Endothelial cell of umbilical vein (primary cell): ENCODE data around the gene ARFIP1. TPM values are rescaled to one million over a fixed set of nuclear protein-coding genes. Genes with fewer than 3 reads are reported as not detected.

Experiments
- BruUV-seq: library from RNA; stranded (reverse); fragments of 400-500 nt; replicated peaks from 2 replicates; lab custom pipeline; 2021; lab: Mats Ljungman, UMichigan
- CTCF ChIA-PET: fragments of 300-600, 350-600 bp; sonication (Branson Sonifier 250); formaldehyde crosslinking; loops from one replicate; lab custom pipeline; 2021; ENCODE audit warnings: antibody characterized with exemption, inconsistent platforms; lab: Charles Lee
- POLR2A ChIA-PET: fragments of 300-600, 350-600 bp; sonication (Branson Sonifier 250); formaldehyde crosslinking; loops from one replicate; lab custom pipeline; 2021; ENCODE audit warnings: antibody characterized with exemption, inconsistent platforms; lab: Charles Lee
- DNase-seq: peaks from one replicate; pipeline ENCODE4 v3.0.0-alpha.2; 2011; ENCODE audit warnings: low read depth, low spot score
- FAIRE-seq: peaks from 2 replicates; lab custom pipeline; 2011; peaks lifted over from hg19 to GRCh38; lab: Jason Lieb, UNC
- H2AFZ ChIP-seq: 2 replicates; pipeline ENCODE4 v1.6.0; 2012; ENCODE audit warnings: low read depth, low read length, control low read depth, inconsistent platforms
- H3K27ac ChIP-seq: 2 replicates; pipeline ENCODE4 v1.5.1; 2011; ENCODE audit warnings: low read depth, mild to moderate bottlenecking, control low read depth, low read length, moderate library complexity; ENCODE audit not compliant: insufficient read depth
- H3K27me3 ChIP-seq, 2 experiments: 2 replicates each; pipeline versions ENCODE4 v1.6.0 to v1.6.1; 2011; ENCODE audit warnings: low read length in 2 of 2, mixed read lengths in 1 of 2; ENCODE audit not compliant: control insufficient read depth in 2 of 2, insufficient read depth in 2 of 2
- H3K36me3 ChIP-seq, 2 experiments: 2 replicates in 1 of 2; 3 replicates in 1 of 2; pipeline ENCODE4 v1.5.1; 2011; ENCODE audit warnings: low read length in 2 of 2, mild to moderate bottlenecking in 1 of 2, moderate library complexity in 1 of 2; ENCODE audit not compliant: control insufficient read depth in 2 of 2, insufficient read depth in 2 of 2; ENCODE audit errors: extremely low read depth in 1 of 2
- H3K4me1 ChIP-seq: 3 replicates; pipeline ENCODE4 v1.5.1; 2011; ENCODE audit warnings: mild to moderate bottlenecking, low read length; ENCODE audit not compliant: control insufficient read depth, insufficient read depth; ENCODE audit errors: extremely low read depth
- H3K4me2 ChIP-seq: 2 replicates; pipeline ENCODE4 v1.6.1; 2011; ENCODE audit warnings: low read length, control low read depth, mixed read lengths; ENCODE audit not compliant: insufficient read depth
- H3K4me3 ChIP-seq, 3 experiments: fragments of 200-600 bp in 1 of 3; sonication (generic), shearing (Covaris generic) in 1 of 3; replicated peaks in 1 of 3; 2 replicates each; pipeline ENCODE4 v1.5.1; 2011 to 2016; ENCODE audit warnings: control low read depth in 3 of 3, low read length in 3 of 3, mild to moderate bottlenecking in 2 of 3, inconsistent platforms in 1 of 3, low read depth in 1 of 3, moderate library complexity in 1 of 3; ENCODE audit not compliant: insufficient read depth in 1 of 3
- H3K79me2 ChIP-seq: 2 replicates; pipeline ENCODE4 v1.6.0; 2012; ENCODE audit warnings: low read length, inconsistent platforms; ENCODE audit not compliant: control insufficient read depth, insufficient read depth
- H3K9ac ChIP-seq: replicated peaks from 2 replicates; pipeline ENCODE3; 2011; ENCODE audit warnings: low read length, control low read depth; ENCODE audit not compliant: insufficient read depth; ENCODE audit errors: extremely low read depth
- H3K9me1 ChIP-seq: replicated peaks from 3 replicates; pipeline ENCODE4 v1.6.0; 2011; ENCODE audit warnings: mild to moderate bottlenecking, low read length; ENCODE audit not compliant: control insufficient read depth, insufficient read depth; ENCODE audit errors: extremely low read depth
- H3K9me3 ChIP-seq: replicated peaks from 2 replicates; pipeline ENCODE4 v1.5.1; 2012; ENCODE audit warnings: low read length, inconsistent platforms; ENCODE audit not compliant: control insufficient read depth, insufficient read depth
- H4K20me1 ChIP-seq: replicated peaks from 2 replicates; pipeline ENCODE3; 2011; ENCODE audit warnings: mild to moderate bottlenecking, low read length; ENCODE audit not compliant: control insufficient read depth, insufficient read depth; ENCODE audit errors: extremely low read depth
- EZH2 ChIP-seq: IDR thresholded peaks from 2 replicates; pipeline ENCODE4 v1.6.1; 2012; ENCODE audit warnings: borderline replicate concordance, low read depth, mild to moderate bottlenecking, moderate library complexity, low read length, inconsistent platforms; ENCODE audit not compliant: severe bottlenecking
- FOS ChIP-seq: IDR thresholded peaks from 2 replicates; pipeline ENCODE4 v1.6.1; 2011; ENCODE audit warnings: mild to moderate bottlenecking, low read length, moderate library complexity, borderline replicate concordance; ENCODE audit not compliant: insufficient read depth
- GATA2 ChIP-seq: IDR thresholded peaks from 2 replicates; pipeline ENCODE4 v1.7.0; 2011; ENCODE audit warnings: low read depth, mild to moderate bottlenecking, moderate library complexity, mixed read lengths, low read length; ENCODE audit not compliant: insufficient read length, insufficient read depth
- JUN ChIP-seq: IDR thresholded peaks from 2 replicates; pipeline ENCODE4 v1.6.1; 2011; ENCODE audit warnings: borderline replicate concordance, low read depth; ENCODE audit not compliant: insufficient read length, insufficient read depth
- MYC ChIP-seq: IDR thresholded peaks from one replicate; pipeline ENCODE4 v1.6.1; 2011; ENCODE audit warnings: mild to moderate bottlenecking, low read depth, low read length
- POLR2A ChIP-seq: IDR thresholded peaks from 2 replicates; pipeline ENCODE4 v1.6.1; 2012; ENCODE audit warnings: low read depth, mild to moderate bottlenecking, control low read depth, low read length
- POLR2AphosphoS5 ChIP-seq: IDR thresholded peaks from 2 replicates; pipeline ENCODE4 v1.6.1; 2012; ENCODE audit warnings: low read depth, mild to moderate bottlenecking, control low read depth, low read length, moderate library complexity; ENCODE audit not compliant: insufficient read depth
- dilution Hi-C: fragments of 300-500 bp; cut with MboI; formaldehyde crosslinking; loops from one replicate; pipeline ENCODE4 v1.15.0; 2019; ENCODE audit warnings: low sequenced_read_pairs; ENCODE audit not compliant: extremely low pct_ligation_motif_present
- intact Hi-C: fragments of 100-400 bp; cut with micrococcal nuclease; formaldehyde crosslinking; loops from one replicate; pipeline ENCODE4 v1.10.0; 2022
- polyA plus RNA-seq, 4 experiments: library from polyadenylated mRNA; depleted of rRNA in 3 of 4; stranded (reverse) in 3 of 4; unstranded in 1 of 4; fragments of >200 nt; gene quantifications; 2 replicates each; pipeline versions ENCODE4 v1.2.1 to v1.2.3, GENCODE V29; 2011 to 2012; ENCODE audit warnings: missing spikeins in 1 of 4
- total RNA-seq: library from RNA; stranded (reverse); gene quantifications from 2 replicates; pipeline ENCODE4 v1.2.3, GENCODE V29; 2021
- TF ChIP-seq, protein P1 (sequence below), 2 donors: IDR thresholded peaks; 1 replicate in 1 of 2; 2 replicates in 1 of 2; pipeline ENCODE4 v1.5.1; 2011; ENCODE audit warnings: low read length in 2 of 2, mild to moderate bottlenecking in 2 of 2, moderate library complexity in 2 of 2, control low read depth in 1 of 2, inconsistent platforms in 1 of 2, low read depth in 1 of 2; ENCODE audit not compliant: insufficient read depth in 1 of 2; ENCODE audit errors: extremely low read depth in 1 of 2
- TF ChIP-seq, protein P2 (sequence below): IDR thresholded peaks from 2 replicates; pipeline ENCODE4 v1.6.1; 2011; ENCODE audit not compliant: insufficient read depth, insufficient read length

ARFIP1 gene
- total and polyA plus RNA-seq, 2 donors (not counting 3 experiments of a cell fraction or from before 2014, with no cell fraction given), result 10.0 to 24.2 TPM

DNA sequence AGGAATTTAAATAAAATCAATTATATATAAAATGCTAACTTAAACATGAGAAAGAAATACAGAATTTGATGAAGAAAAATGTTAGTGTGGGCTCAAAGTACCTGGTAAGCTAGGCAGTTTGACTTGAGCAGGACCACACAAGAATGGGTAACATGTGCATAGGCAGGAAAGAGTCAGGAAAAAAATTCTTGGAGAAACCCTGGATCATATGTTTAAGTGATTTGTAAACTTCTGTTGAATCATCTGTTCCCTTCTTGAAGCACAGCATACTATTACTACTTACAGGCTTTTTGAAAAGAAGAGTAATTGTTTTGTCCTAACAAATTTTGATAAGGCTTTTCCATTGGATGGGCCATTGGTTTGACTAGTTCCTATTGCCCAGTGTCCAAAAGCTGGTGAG is 118.9 kb downstream of the ARFIP1 start:
- Histone ChIP-seq H3K36me3 (no peaks in the 10 kb centered on the region), H3K27me3 (no peaks in the 10 kb centered on the region), H3K4me2 (no peak overlapping the region), H3K9me1 (no peaks in the 10 kb centered on the region), H3K9ac (no peak overlapping the region), H3K4me3 (no peak overlapping the region), H3K4me1 (no peaks in the 10 kb centered on the region), H3K9me3 (no peaks in the 10 kb centered on the region), H4K20me1 (no peaks in the 10 kb centered on the region), H2AFZ (no peak overlapping the region), H3K79me2 (no peaks in the 10 kb centered on the region), H3K27ac (no peak overlapping the region)
- ChIA-PET CTCF (no interaction called here), POLR2A (no interaction called here)
- intact Hi-C loops (no loop called here), dilution Hi-C loops (no loop called here)
- no peak for FAIRE-seq
- no TSS peak for BruUV-seq
- no peak for TF ChIP-seq POLR2AphosphoS5
- no peak for TF ChIP-seq JUN
- no peak for TF ChIP-seq POLR2A
- TF ChIP-seq EZH2, result no peak
- TF ChIP-seq MYC, result no peak
- TF ChIP-seq FOS, result no peak
- TF ChIP-seq, protein P1, sequence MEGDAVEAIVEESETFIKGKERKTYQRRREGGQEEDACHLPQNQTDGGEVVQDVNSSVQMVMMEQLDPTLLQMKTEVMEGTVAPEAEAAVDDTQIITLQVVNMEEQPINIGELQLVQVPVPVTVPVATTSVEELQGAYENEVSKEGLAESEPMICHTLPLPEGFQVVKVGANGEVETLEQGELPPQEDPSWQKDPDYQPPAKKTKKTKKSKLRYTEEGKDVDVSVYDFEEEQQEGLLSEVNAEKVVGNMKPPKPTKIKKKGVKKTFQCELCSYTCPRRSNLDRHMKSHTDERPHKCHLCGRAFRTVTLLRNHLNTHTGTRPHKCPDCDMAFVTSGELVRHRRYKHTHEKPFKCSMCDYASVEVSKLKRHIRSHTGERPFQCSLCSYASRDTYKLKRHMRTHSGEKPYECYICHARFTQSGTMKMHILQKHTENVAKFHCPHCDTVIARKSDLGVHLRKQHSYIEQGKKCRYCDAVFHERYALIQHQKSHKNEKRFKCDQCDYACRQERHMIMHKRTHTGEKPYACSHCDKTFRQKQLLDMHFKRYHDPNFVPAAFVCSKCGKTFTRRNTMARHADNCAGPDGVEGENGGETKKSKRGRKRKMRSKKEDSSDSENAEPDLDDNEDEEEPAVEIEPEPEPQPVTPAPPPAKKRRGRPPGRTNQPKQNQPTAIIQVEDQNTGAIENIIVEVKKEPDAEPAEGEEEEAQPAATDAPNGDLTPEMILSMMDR (IDR thresholded peaks at IDR 0.05; ENCODE audit: extremely low read depth in 1 of 2, insufficient read depth in 1 of 2, low read depth in 1 of 2, low read length in 2 of 2), result no peak
- TF ChIP-seq GATA2, result no peak
- TF ChIP-seq, protein P2, sequence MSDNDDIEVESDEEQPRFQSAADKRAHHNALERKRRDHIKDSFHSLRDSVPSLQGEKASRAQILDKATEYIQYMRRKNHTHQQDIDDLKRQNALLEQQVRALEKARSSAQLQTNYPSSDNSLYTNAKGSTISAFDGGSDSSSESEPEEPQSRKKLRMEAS, result no peak
- no peak for DNase-seq
